GM19467 (cell line): Measurements from ENCODE around the gene CYFIP2.
"Not testable (repeated sequence)": the region's sequence is repeated elsewhere in the genome, so short reads cannot be mapped to it uniquely, and the experiment has no call there.

Experiments used
- ATAC-seq: cut with Tn5 transposase; IDR thresholded peaks from one replicate; pipeline ENCODE4 v1.9.1; 2021; ENCODE audit warnings: mild to moderate bottlenecking, moderate library complexity; ENCODE audit not compliant: unreplicated experiment

Gene CYFIP2

DNA sequence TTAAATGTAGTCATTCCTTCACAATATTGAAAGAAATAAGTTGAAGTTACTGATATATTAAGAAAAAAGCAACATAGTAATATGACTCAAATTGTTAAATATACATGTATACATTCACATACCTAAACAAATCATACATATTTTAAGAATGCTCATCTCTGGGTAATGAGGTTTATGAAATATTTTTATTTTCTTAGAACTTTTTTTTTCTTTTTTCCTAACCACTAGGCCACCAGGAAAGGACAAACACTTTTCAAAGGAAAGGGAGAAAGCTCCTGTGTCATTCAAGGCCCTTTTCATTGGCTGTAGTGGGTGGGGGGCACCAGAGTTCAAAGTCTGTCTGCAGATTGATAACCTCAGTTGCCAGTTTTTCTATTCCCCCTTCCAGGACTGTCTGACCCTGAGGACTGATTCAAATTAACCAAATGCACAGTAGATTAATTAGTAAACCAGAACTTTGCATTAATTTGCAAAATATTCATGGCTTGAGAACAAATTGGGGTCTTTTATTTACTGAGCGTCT, 121.2 kb downstream of the CYFIP2 start:
- no peak for ATAC-seq

DNA sequence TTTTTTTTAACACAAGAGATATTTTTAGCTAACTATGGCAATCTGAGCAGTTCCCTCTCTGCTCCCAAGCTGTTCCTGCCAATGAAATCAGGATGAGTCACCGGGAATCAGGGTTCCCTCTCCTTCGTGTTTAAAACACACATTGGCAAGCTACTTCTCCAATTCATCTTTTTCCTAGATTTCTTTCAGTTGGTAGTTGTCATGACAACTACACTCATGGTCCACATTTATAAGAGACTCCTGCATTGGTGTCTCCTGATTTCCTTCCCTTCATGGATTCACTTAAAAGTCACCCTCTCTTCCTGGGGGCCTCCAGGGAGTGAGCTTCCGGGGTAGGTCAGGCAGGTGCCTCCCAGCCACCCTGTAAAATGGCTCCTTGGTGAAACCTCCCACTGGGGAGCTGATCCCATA, 121.8 kb downstream of the CYFIP2 start:
- ATAC-seq, result no peak

DNA sequence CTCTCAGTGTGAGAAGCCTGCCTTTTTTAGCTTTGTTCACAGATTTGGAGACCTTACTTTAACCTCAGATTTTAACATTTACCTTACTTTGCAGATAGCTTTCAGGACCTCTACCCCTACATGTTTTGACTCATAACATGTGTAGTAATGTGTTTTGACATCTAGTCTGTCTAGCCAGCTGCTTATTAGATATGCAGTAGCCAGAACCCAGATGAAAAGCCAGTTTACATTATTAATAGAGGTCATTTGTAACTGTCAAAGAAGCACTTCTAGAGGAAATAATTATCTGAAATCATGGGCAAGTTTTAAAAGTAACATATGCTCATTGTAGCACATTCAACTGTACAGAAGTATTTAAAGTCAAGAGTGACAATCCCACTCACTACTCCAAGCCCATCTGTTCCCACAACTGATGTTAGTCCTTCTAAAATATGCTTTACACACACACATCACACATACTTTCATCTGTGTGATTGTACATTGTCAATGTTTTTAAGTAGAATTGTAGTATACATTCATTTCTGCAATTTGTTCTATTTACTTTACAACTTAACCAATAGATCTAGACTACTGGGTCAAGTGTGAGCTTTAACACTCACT, 122.3 kb downstream of the CYFIP2 start:
- no peak for ATAC-seq

DNA sequence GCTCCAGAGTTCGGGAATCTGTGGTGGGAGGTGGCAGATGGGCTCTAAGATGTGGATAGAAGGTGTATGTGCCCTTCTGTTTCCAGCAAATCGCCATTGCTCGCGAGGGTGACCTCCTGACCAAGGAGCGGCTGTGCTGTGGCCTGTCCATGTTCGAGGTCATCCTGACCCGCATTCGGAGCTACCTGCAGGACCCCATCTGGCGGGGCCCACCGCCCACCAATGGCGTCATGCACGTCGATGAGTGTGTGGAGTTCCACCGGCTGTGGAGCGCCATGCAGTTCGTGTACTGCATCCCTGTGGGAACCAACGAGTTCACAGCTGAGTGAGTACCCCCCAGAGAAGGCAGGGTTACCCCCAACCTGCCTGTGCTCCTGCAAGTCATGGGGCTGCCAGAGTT, 123.2 kb downstream of the CYFIP2 start:
- no peak for ATAC-seq

GRCh38 chr5:157390133-157390532, 124.2 kb downstream of the CYFIP2 start:
- ATAC-seq, result no peak

- ATAC-seq, result no peak
These were observed 124.8 kb downstream of the CYFIP2 start for GRCh38 chr5:157390551-157391297.

DNA sequence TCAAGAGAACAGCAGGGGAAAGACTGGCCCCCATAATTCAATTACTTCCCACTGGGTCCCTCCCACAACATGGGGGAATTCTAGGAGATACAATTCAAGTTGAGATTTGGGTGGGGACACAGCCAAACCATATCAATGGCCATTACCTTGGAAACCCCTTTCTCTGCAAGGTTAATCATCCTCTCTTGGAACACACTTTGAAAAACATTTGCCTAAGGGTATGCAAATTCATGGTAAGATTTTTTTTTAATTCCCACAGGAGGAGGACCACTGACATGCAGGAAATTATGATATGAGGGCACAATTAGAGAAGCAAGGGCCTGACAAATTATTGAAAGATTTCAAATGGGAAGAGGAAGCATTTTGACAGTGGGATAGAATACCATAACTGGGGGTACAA, 132.4 kb downstream of the CYFIP2 start:
- ATAC-seq, result no peak

- no peak for ATAC-seq
These were observed 135.0 kb downstream of the CYFIP2 start for GRCh38 chr5:157400741-157401495.

DNA sequence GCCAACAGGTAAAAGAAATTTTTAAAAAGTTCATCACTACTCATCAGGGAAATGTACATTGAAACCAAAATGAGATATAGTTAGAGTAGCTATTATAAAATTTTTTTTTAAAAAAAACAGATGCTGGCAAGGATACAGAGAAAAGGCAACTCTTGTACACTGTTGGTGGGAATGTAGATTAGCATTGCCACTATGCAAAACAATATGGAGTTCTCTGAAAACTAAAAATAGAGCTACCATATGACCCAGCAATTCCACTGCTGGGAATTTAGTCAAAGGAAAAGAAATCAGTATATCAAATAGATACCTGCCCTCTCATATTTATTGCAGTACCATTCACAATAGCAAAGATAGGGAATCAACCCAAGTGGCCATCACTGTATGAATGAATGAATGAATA, 149.9 kb downstream of the CYFIP2 start:
- no peak for ATAC-seq

GRCh38 chr5:157419521-157419920, 153.6 kb downstream of the CYFIP2 start:
- ATAC-seq, result not testable (repeated sequence)

GRCh38 chr5:157429920-157430319, 164.0 kb downstream of the CYFIP2 start:
- not testable (repeated sequence) for ATAC-seq

DNA sequence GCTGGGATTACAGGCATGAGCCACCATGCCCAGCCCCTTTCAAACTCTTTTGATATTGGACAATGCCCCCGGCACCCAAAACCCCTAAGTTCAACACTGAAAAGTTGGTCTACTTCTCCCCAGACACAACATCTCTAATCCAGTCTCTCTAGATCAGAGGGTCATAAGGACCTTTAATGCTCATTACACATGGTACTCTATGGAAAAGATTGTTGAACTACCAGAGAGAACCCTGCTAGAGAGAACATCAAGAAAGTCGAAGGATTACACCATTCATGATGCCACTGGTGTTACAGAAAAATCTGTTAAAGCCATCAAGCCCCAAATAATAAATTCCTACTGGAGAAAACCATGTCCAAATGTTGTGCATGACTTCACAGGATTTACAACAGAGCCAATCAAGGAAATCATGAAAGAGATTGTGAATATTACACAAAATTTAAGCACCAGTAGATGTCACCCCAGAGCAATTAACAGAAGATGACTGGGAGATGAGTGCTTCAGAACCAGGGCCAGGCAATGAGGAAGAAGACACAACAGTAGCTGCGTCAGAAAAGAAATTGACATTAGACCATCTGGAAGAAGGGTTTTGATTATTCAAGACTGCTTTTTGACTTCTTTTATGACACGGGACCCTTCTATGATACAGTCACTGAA, 165.7 kb downstream of the CYFIP2 start:
- ATAC-seq, result no peak

- no peak for ATAC-seq
These were observed 168.2 kb downstream of the CYFIP2 start for GRCh38 chr5:157434096-157434495.

GRCh38 chr5:157443041-157443549, 177.2 kb downstream of the CYFIP2 start:
- ATAC-seq, result no peak

DNA sequence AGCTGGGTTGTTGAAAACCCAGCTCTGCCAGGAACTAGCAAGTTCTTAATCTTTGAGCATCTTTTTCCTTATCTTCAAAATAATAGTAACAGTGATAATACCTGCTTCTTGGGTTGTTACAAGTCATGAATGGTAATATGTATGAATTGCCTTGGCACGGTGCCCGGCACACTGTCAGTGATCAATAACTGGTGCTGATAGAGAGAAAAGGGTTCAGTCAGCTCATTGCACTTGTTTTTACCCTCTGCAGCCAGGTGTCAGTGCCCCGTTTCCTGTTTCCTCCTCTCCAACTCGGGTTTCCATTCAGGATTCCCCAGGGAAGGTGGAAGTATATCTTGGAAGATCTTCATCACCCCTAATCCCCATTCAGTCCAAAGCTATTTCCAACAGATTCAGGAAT, 178.3 kb downstream of the CYFIP2 start:
- ATAC-seq, result no peak
